H1 (cell line): Measurements from ENCODE around the gene FERMT1. TPM values are rescaled to one million over a fixed set of nuclear protein-coding genes. Genes with fewer than 3 reads are reported as not detected.

Experiments
- CTCF ChIA-PET: fragments of 300-600 bp; sonication (Branson Sonifier 250); formaldehyde crosslinking; loops from one replicate; lab custom pipeline; 2021; ENCODE audit not compliant: partially characterized antibody; lab: Charles Lee
- POLR2A ChIA-PET: fragments of 300-600 bp; sonication (Branson Sonifier 250); formaldehyde crosslinking; loops from one replicate; lab custom pipeline; 2021; ENCODE audit warnings: inconsistent platforms; ENCODE audit not compliant: partially characterized antibody; lab: Charles Lee
- DNase-seq, 2 experiments: peaks; one replicate each; pipeline versions ENCODE4 v3.0.0 to v3.0.0-alpha.2; 2010 to 2022; ENCODE audit warnings: low spot score in 2 of 2, low read depth in 1 of 2, mixed read lengths in 1 of 2
- FAIRE-seq: peaks from 2 replicates; lab custom pipeline; 2011; peaks lifted over from hg19 to GRCh38; lab: Jason Lieb, UNC
- H2AFZ ChIP-seq: 2 replicates; pipeline ENCODE4 v1.8.1; 2012; ENCODE audit warnings: low read length, inconsistent platforms
- H2AK5ac ChIP-seq: 2 replicates; pipeline ENCODE4 v1.6.1; 2013; ENCODE audit warnings: low read depth, low read length
- H2BK120ac ChIP-seq: replicated peaks from 2 replicates; pipeline ENCODE3; 2013; ENCODE audit warnings: low read depth, low read length, inconsistent platforms
- H2BK12ac ChIP-seq: 2 replicates; pipeline ENCODE4 v1.6.1; 2013; ENCODE audit warnings: low read depth, low read length
- H2BK15ac ChIP-seq: 2 replicates; pipeline ENCODE4 v1.6.1; 2013; ENCODE audit warnings: low read length
- H2BK20ac ChIP-seq: 2 replicates; pipeline ENCODE4 v1.6.1; 2013; ENCODE audit warnings: low read length
- H2BK5ac ChIP-seq: 2 replicates; pipeline ENCODE4 v1.6.1; 2013; ENCODE audit warnings: low read depth, low read length
- H3K14ac ChIP-seq: 2 replicates; pipeline ENCODE4 v1.6.1; 2013; ENCODE audit warnings: inconsistent platforms; ENCODE audit not compliant: insufficient read length
- H3K18ac ChIP-seq: 2 replicates; pipeline ENCODE4 v1.6.1; 2013; ENCODE audit warnings: low read length; ENCODE audit errors: extremely low read depth
- H3K23ac ChIP-seq: 2 replicates; pipeline ENCODE4 v1.6.1; 2013; ENCODE audit warnings: inconsistent platforms; ENCODE audit not compliant: insufficient read length
- H3K23me2 ChIP-seq: 2 replicates; pipeline ENCODE4 v1.6.1; 2013; ENCODE audit warnings: low read depth, low read length
- H3K27ac ChIP-seq: 2 replicates; pipeline ENCODE4 v1.6.1; 2011; ENCODE audit warnings: low read depth, low read length, inconsistent platforms
- H3K27me3 ChIP-seq, 4 experiments: replicated peaks in 1 of 4; 1 replicate in 1 of 4; 2 replicates in 3 of 4; pipeline versions ENCODE4 v1.6.1 to v1.8.1; 2011 to 2013; ENCODE audit warnings: low read length in 3 of 4, mild to moderate bottlenecking in 3 of 4, inconsistent platforms in 2 of 4, mixed read lengths in 2 of 4, moderate library complexity in 1 of 4; ENCODE audit not compliant: control insufficient read depth in 3 of 4, insufficient read depth in 3 of 4; ENCODE audit errors: extremely low read depth in 1 of 4
- H3K36me3 ChIP-seq, 4 experiments: 2 replicates each; pipeline versions ENCODE4 v1.6.1 to v1.8.1; 2011 to 2013; ENCODE audit warnings: mild to moderate bottlenecking in 4 of 4, low read length in 3 of 4, moderate library complexity in 2 of 4, control low read depth in 1 of 4, inconsistent platforms in 1 of 4; ENCODE audit not compliant: insufficient read depth in 4 of 4, control insufficient read depth in 2 of 4
- H3K4ac ChIP-seq: replicated peaks from 2 replicates; pipeline ENCODE3; 2013; ENCODE audit warnings: low read length, low read depth, mixed read lengths, inconsistent platforms; ENCODE audit not compliant: insufficient read length
- H3K4me1 ChIP-seq, 4 experiments: replicated peaks in 1 of 4; 1 replicate in 1 of 4; 2 replicates in 3 of 4; pipeline versions ENCODE4 v1.6.1 to v1.8.1; 2011 to 2013; ENCODE audit warnings: low read length in 3 of 4, inconsistent platforms in 2 of 4, mixed read lengths in 1 of 4; ENCODE audit not compliant: insufficient read depth in 4 of 4, control insufficient read depth in 3 of 4
- H3K4me2 ChIP-seq, 2 experiments: 2 replicates each; pipeline versions ENCODE4 v1.6.1 to v1.8.1; 2011 to 2013; ENCODE audit warnings: low read depth in 2 of 2, low read length in 2 of 2, control low read depth in 1 of 2, inconsistent platforms in 1 of 2, mild to moderate bottlenecking in 1 of 2; ENCODE audit not compliant: insufficient read depth in 1 of 2
- H3K4me3 ChIP-seq, 4 experiments: fragments of 200-600, 300-600 bp in 1 of 4; sonication (generic), shearing (Covaris generic), sonication (Bioruptor Twin) in 1 of 4; 2 replicates each; pipeline versions ENCODE4 v1.5.1 to v1.8.1; 2011 to 2016; ENCODE audit warnings: low read length in 4 of 4, low read depth in 3 of 4, control low read depth in 2 of 4, inconsistent platforms in 2 of 4, mild to moderate bottlenecking in 2 of 4, mixed read lengths in 1 of 4, moderate library complexity in 1 of 4; ENCODE audit not compliant: insufficient read depth in 2 of 4; ENCODE audit errors: extremely low read depth in 1 of 4
- H3K56ac ChIP-seq: replicated peaks from 2 replicates; pipeline ENCODE3; 2013; ENCODE audit warnings: low read depth, mild to moderate bottlenecking, mixed read lengths, low read length, inconsistent platforms; ENCODE audit not compliant: insufficient read length
- H3K79me1 ChIP-seq: 2 replicates; pipeline ENCODE4 v1.6.1; 2013; ENCODE audit warnings: low read depth, low read length, control low read depth
- H3K79me2 ChIP-seq, 2 experiments: 2 replicates each; pipeline versions ENCODE4 v1.6.1 to v1.8.1; 2012 to 2013; ENCODE audit warnings: low read length in 2 of 2, mild to moderate bottlenecking in 2 of 2, inconsistent platforms in 1 of 2; ENCODE audit not compliant: insufficient read depth in 2 of 2, control insufficient read depth in 1 of 2
- H3K9ac ChIP-seq, 4 experiments: replicated peaks in 1 of 4; 1 replicate in 1 of 4; 2 replicates in 3 of 4; pipeline versions ENCODE4 v1.6.1 to v1.8.1; 2011 to 2013; ENCODE audit warnings: low read depth in 3 of 4, low read length in 3 of 4, control low read depth in 2 of 4, mild to moderate bottlenecking in 2 of 4, moderate library complexity in 2 of 4, inconsistent platforms in 1 of 4; ENCODE audit errors: extremely low read depth in 1 of 4
- H3K9me3 ChIP-seq, 2 experiments: 2 replicates each; pipeline versions ENCODE4 v1.6.1 to v1.8.1; 2012 to 2013; ENCODE audit warnings: mild to moderate bottlenecking in 2 of 2, moderate library complexity in 2 of 2, control low read depth in 1 of 2, inconsistent platforms in 1 of 2, low read depth in 1 of 2, low read length in 1 of 2, mixed read lengths in 1 of 2; ENCODE audit not compliant: insufficient read depth in 2 of 2
- H4K20me1 ChIP-seq, 2 experiments: replicated peaks in 1 of 2; 2 replicates each; pipeline versions ENCODE3 to v1.8.1; 2011 to 2013; ENCODE audit warnings: inconsistent platforms in 2 of 2, low read length in 2 of 2, mild to moderate bottlenecking in 1 of 2; ENCODE audit not compliant: insufficient read depth in 2 of 2, control insufficient read depth in 1 of 2
- H4K5ac ChIP-seq: 2 replicates; pipeline ENCODE4 v1.6.1; 2013; ENCODE audit warnings: low read length, low read depth, mixed read lengths, inconsistent platforms; ENCODE audit not compliant: insufficient read length
- H4K8ac ChIP-seq: 2 replicates; pipeline ENCODE4 v1.8.0; 2013; ENCODE audit warnings: mild to moderate bottlenecking, moderate library complexity, low read length, inconsistent platforms; ENCODE audit not compliant: insufficient read depth; ENCODE audit errors: extremely low read depth
- H4K91ac ChIP-seq: replicated peaks from 2 replicates; pipeline ENCODE3; 2013; ENCODE audit warnings: low read length, mixed read lengths, inconsistent platforms; ENCODE audit not compliant: insufficient read length
- CEBPB ChIP-seq: IDR thresholded peaks from 2 replicates; pipeline ENCODE4 v1.6.1; 2012; ENCODE audit warnings: low read depth, low read length
- EGR1 ChIP-seq: IDR thresholded peaks from 2 replicates; pipeline ENCODE4 v1.6.1; 2011; ENCODE audit warnings: low read depth, low read length, borderline replicate concordance
- NANOG ChIP-seq: IDR thresholded peaks from 2 replicates; pipeline ENCODE4 v1.6.1; 2011; ENCODE audit warnings: low read length, low read depth, mild to moderate bottlenecking, inconsistent platforms; ENCODE audit not compliant: insufficient read depth, poor library complexity, severe bottlenecking
- POLR2AphosphoS5 ChIP-seq: IDR thresholded peaks from 2 replicates; pipeline ENCODE4 v1.6.1; 2011; ENCODE audit warnings: low read depth, low read length
- SRF ChIP-seq: IDR thresholded peaks from 2 replicates; pipeline ENCODE4 v1.6.1; 2011; ENCODE audit warnings: mild to moderate bottlenecking, low read depth, low read length, moderate library complexity
- WGBS, 2 experiments: shearing (Covaris generic) in 1 of 2; methylation state at CpG; one replicate each; pipeline versions ENCODE4 v1.1.6 to v1.1.7; 2013 to 2015; ENCODE audit warnings: low lambda C conversion rate in 2 of 2, mixed read lengths in 2 of 2, inconsistent platforms in 1 of 2, low coverage in 1 of 2, missing lambda C conversion rate in 1 of 2; ENCODE audit not compliant: insufficient replicate concordance in 2 of 2, insufficient coverage in 1 of 2, insufficient read length in 1 of 2; ENCODE audit errors: extremely low coverage in 1 of 2, missing lambda C conversion rate in 1 of 2; 5-methylcytosine and 5-hydroxymethylcytosine counted together
- polyA plus RNA-seq, 7 experiments: library from polyadenylated mRNA; depleted of rRNA in 3 of 7; stranded (reverse) in 5 of 7; unstranded in 2 of 7; fragments of >200 nt in 5 of 7; fragments of 200-250 nt in 2 of 7; gene quantifications; 1 replicate in 5 of 7; 2 replicates in 1 of 7; 4 replicates in 1 of 7; pipeline versions ENCODE4 v1.2.1 to v1.2.3, GENCODE V29; 2011 to 2013; ENCODE audit warnings: missing spikeins in 2 of 7, mixed read lengths in 2 of 7
- total RNA-seq: library from RNA; stranded (reverse); fragmentation: NEBNext Ultra II Directional; extraction: Animal tissue kit (Norgen Biotek cat#: 25700); gene quantifications from 2 replicates; pipeline ENCODE4 v1.2.1, GENCODE V29; 2021

FERMT1 gene
- total and polyA plus RNA-seq, 2 of the 8 experiments (the other 6 are each of a cell fraction or from before 2014, with no cell fraction given), result 4.2 to 17.8 TPM

- no peaks in the 10 kb centered on the region for H3K27me3 ChIP-seq
- H3K79me1 ChIP-seq, result no peaks in the 10 kb centered on the region
- TF ChIP-seq CEBPB, result no peak
- TF ChIP-seq POLR2AphosphoS5, result no peak
- TF ChIP-seq NANOG, result no peak
- no peak for TF ChIP-seq SRF
- no peak for TF ChIP-seq EGR1
- 70% methylated on average over 2 of the region's 2 CpGs; no CpG with 5 or more reads in 1 of the 2 experiments for WGBS, 2 experiments
- no peak overlapping the region for H3K27ac ChIP-seq
- H2BK5ac ChIP-seq, result no peak overlapping the region
- H3K23ac ChIP-seq, result no peak overlapping the region
- peaks cover 7 to 10% (median 8%) of the 10 kb centered on the region in 4 experiments; a peak in 6 of 8 replicates for H3K36me3 ChIP-seq
- no peak overlapping the region for H2AK5ac ChIP-seq
- H3K9ac ChIP-seq, result no peak overlapping the region
- H3K4me3 ChIP-seq, result no peak overlapping the region
- no peak overlapping the region for H3K4ac ChIP-seq
- no peak for FAIRE-seq
- H3K4me1 ChIP-seq, result no peaks in the 10 kb centered on the region
- no peaks in the 10 kb centered on the region for H3K79me2 ChIP-seq
- H2BK120ac ChIP-seq, result no peak overlapping the region
- H2BK15ac ChIP-seq, result no peak overlapping the region
- H3K23me2 ChIP-seq, result no peaks in the 10 kb centered on the region
- no peak overlapping the region for H3K14ac ChIP-seq
- H2BK20ac ChIP-seq, result no peak overlapping the region
- no peaks in the 10 kb centered on the region for H3K9me3 ChIP-seq
- no peak overlapping the region for H4K5ac ChIP-seq
- DNase-seq, result no peak
- H2BK12ac ChIP-seq, result no peak overlapping the region
- H4K8ac ChIP-seq, result no peak overlapping the region
- H3K56ac ChIP-seq, result no peak overlapping the region
- ChIA-PET CTCF (interaction anchor here (0.7 to 4.5 kb wide), 14 partner anchors 10 to 546 kb away, joined by 3 to 22 read pairs (median 6); no protein-coding TSS in a partner anchor), POLR2A (no interaction called here)
- H4K91ac ChIP-seq, result no peak overlapping the region
- no peak overlapping the region for H3K18ac ChIP-seq
- no peak overlapping the region for H2AFZ ChIP-seq
- H3K4me2 ChIP-seq, result no peak overlapping the region
- peaks cover 0 to 3% of the 10 kb centered on the region in 2 experiments for H4K20me1 ChIP-seq
Observed at GRCh38 chr20:6074784-6075183, 48.0 kb downstream of the FERMT1 start.
